Body of pancreas (tissue), 4 donors: ENCODE data around the gene ALDH7A1.

Experiments used
- POLR2A ChIP-seq, 3 donors: fragments of 450-650 bp; IDR thresholded peaks; one replicate each; pipeline ENCODE4 v1.6.1; 2016; ENCODE audit warnings: antibody characterized with exemption in 3 of 3, mild to moderate bottlenecking in 2 of 3
- TF ChIP-seq, protein P1 (sequence below), 7 experiments: fragments of 450-650 bp in 4 of 7; fragments of 200-600 bp in 3 of 7; sonication (generic) in 3 of 7; IDR thresholded peaks; one replicate each; pipeline ENCODE4 v1.5.1; 2016 to 2019; ENCODE audit warnings: antibody characterized with exemption in 7 of 7

DNA sequence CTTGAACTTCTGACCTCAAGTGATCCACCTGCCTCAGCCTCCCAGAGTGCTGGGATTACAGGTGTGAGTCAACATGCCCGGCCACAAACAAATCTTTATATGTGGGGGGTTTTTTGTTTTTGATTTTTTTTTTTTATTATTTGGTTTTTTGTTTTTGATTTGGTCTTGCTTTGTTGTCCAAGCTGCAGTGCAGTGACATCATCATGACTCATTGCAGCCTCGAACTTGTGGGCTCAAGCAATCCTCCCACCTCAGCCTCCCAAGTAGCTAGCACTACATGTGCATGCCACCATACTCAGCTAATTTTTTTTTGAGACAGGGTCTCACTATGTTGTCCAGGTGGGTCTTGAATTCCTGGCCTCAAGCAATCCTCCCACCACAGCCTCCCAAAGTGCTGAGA, 42.4 kb downstream of the ALDH7A1 start:
- TF ChIP-seq, protein P1, sequence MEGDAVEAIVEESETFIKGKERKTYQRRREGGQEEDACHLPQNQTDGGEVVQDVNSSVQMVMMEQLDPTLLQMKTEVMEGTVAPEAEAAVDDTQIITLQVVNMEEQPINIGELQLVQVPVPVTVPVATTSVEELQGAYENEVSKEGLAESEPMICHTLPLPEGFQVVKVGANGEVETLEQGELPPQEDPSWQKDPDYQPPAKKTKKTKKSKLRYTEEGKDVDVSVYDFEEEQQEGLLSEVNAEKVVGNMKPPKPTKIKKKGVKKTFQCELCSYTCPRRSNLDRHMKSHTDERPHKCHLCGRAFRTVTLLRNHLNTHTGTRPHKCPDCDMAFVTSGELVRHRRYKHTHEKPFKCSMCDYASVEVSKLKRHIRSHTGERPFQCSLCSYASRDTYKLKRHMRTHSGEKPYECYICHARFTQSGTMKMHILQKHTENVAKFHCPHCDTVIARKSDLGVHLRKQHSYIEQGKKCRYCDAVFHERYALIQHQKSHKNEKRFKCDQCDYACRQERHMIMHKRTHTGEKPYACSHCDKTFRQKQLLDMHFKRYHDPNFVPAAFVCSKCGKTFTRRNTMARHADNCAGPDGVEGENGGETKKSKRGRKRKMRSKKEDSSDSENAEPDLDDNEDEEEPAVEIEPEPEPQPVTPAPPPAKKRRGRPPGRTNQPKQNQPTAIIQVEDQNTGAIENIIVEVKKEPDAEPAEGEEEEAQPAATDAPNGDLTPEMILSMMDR (IDR thresholded peaks at IDR 0.05), result no peak
- TF ChIP-seq POLR2A (IDR thresholded peaks at IDR 0.05), result no peak
